GM03348 (cell line): ENCODE measurements around the gene CD53.
"Not testable (repeated sequence)": the region's sequence is repeated elsewhere in the genome, so short reads cannot be mapped to it uniquely, and the experiment has no call there.

Experiments
- DNase-seq: peaks from one replicate; pipeline ENCODE4 v3.0.0; 2012; ENCODE audit warnings: low spot score

The CD53 gene, protein sequence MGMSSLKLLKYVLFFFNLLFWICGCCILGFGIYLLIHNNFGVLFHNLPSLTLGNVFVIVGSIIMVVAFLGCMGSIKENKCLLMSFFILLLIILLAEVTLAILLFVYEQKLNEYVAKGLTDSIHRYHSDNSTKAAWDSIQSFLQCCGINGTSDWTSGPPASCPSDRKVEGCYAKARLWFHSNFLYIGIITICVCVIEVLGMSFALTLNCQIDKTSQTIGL

DNA sequence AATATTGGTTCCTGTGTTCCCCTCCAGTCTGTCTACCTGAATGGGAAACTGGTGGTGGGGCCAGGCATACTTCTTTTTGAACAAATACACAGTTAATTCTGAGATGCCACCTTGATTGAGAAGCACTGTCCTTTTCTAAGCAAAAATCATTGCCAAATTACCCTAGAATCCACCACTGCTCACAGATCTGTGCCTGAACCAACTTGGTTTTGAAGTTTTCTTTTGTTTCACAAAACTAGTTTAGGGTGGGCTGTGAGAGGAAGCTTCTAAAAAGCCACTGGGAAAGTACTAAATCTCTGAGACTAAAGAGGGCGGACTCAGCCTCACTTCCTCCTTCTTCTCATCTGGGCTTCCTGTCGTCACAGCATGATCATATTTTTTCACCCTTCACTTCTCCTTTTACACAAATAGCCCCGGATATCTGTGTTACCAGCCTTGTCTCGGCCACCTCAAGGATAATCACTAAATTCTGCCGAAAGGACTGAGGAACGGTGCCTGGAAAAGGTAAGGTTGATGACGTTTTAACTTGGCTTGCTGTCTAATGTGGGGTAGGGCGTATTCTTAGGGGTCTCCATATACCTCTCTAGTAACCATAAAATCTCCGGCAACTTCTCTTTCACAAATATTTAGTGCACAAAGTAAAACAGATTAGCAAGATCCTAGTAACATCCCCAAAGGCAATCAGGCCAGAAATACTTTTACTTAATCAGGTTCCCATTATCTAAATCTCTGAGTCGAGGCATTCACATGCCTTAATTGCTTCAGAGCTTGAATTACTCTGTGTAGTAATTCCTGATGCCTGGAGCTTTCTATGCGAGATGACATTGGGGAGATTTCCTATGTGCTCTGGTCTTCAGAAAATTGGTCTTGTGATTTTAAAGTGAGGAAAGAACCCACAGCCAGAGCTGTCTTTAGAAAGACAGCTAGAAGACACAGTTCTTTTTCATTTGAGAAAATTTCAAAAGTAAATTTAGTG, at the start of gene CD53:
CD53 (plus strand) TSS at position 404 of the 976 bp plus-strand sequence. CDS start 18,261 bp downstream, outside the sequence.
- no peak for DNase-seq

DNA sequence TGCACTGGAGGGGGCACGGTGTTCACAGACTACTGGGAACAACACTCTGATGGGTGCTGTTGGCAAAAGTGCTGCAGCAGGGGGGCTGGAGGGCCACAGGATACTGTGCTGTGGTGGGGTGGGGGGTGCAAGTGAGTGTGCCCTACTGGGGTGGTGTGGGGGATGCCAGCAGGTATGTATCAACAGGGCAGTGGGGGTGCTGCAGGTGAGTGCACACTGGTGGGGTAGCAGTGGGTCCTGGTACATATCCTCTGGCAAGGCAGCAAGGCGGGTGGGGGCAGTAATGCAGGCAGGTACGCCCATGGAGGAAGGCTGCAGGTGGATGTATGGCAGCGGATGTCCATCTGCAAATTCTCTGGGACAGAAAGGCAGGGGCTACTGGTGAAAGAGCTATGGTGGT, 48.8 kb upstream of the CD53 start:
- no peak for DNase-seq

DNA sequence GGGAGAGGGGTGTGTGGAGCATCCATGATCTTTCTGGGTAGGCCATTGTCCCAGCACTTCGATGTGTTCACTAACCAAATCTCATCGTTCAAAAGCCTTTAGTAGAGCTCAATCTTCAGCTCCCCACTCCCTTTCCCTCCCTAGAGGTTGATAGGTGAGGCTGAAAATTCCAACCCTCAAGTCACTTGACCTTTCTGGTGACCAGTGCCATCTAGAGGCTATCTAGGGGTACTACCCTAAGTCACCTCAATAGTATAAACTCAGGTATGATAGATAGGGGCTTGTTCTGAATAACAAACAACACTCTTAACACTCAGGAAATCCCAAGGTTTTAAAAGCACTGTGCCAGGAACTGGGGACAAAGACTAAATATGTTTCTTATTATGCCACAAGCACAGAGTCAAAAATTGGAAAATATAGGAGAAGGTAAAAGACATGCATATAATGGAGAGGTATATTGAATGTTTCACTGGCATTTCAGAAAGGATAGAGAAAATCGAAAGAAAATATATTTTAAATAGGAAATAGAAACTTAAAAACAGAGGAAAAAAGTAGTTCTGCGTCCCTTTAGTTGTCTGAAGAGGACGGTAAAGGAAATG, 42.9 kb upstream of the CD53 start:
- peak; percentile 17 for DNase-seq

DNA sequence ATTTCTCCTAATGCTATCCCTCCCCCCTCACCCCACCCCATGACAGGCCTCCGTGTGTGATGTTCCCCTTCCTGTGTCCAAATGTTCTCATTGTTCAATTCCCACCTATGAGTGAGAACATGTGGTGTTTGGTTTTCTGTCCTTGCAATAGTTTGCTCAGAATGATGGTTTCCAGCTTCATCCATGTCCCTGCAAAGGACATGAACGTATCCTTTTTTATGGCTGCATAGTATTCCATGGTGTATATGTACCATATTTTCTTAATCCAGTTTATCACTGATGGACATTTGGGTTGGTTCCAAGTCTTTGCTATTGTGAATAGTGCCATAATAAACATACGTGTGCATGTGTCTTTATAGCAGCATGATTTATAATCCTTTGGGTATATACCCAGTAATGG, 39.2 kb upstream of the CD53 start:
- not testable (repeated sequence) for DNase-seq

DNA sequence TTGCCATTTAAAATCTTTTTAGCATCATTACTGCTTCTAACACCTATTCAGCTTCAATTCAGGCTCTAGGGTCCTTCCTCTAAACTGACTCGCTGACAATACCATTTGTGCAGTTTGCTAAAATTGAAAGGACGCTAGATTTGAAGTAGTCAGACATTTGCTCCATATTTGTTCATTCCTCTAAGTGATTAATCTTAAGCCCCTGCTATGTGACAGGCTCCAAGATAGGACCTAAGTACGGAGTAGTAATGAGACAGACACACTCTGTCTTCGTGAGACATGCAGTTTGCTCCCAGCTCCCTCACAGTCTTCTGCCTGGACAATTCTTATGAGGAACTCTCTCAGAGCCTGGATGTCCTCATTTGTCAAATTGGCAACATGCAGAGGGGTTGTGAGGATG, 26.1 kb upstream of the CD53 start:
- DNase-seq, result no peak

DNA sequence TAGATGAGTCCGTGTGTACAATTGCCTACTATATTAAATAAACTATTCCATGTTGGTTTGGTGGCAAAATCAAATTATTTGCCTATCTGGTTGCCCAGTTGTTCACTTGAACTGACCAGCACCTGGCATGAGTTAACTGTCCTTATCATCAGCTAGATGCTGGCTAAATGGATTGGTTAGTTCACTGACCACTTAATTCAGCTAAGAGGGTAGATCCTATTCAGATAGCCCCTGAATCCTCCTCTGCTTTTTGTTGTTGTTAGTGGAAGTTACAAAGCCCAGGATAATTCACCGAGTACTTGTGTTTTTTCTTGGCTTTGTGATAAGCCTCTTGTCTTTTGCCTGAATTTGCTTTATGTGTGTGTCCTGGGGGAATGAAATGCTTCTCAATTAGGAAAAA, 22.8 kb upstream of the CD53 start:
- no peak for DNase-seq

DNA sequence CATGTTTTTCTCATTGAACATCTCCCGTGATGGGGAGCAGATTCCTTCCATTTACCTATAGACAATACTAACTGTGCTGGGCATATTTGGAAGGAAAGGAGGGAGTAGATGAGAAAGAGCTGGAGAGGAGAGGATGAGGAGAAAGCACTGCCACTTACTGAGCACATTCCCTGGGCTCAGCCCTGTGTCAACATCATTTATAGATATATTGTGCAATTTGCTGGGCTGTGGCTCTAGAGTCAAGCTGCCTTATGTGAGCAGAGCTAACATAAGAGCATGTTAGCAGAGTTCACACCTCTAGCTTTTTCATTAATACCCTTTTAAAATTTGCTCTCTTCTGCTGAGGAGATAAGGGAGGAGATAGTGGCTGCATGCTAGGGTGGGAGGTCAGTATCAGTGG, 22.3 kb upstream of the CD53 start:
- DNase-seq, result no peak

DNA sequence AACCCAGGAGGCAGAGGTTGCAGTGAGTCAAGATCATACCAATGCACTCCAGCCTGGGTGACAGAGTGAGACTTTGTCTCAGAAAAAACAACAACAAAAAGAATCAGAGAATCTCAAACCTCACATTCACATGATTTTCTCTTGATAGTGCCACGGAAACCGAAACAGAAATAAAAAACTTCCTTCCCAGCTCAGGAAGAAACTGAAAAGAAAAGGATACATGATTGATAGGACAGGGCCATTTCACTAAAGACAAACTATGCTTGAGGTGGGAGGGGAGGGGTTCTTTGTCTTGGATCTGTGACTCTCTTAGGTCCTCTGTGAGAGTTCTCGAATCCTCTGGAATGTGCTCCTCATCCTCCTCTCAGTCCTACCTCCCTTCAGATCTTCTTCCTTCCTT, 19.8 kb upstream of the CD53 start:
- no peak for DNase-seq

DNA sequence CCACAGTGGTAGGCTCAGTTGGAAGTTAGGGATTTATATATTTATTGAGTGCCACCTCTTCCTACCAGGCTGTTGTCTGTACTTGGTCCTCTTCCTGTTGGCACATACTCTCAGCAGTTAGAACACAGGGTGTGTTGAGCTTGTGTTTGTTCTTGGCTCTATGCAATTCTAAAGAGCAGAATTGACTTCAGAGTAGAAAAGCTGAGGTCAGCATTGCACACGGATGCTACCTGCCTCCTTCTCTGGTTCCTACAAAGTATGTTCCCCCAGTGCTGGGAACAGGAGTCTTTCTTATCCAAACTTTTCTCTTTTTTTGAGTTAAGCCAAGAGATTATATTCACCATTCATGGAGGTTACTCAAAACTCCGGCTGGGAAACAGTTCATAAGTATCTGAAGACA, 16.5 kb upstream of the CD53 start:
- no peak for DNase-seq

DNA sequence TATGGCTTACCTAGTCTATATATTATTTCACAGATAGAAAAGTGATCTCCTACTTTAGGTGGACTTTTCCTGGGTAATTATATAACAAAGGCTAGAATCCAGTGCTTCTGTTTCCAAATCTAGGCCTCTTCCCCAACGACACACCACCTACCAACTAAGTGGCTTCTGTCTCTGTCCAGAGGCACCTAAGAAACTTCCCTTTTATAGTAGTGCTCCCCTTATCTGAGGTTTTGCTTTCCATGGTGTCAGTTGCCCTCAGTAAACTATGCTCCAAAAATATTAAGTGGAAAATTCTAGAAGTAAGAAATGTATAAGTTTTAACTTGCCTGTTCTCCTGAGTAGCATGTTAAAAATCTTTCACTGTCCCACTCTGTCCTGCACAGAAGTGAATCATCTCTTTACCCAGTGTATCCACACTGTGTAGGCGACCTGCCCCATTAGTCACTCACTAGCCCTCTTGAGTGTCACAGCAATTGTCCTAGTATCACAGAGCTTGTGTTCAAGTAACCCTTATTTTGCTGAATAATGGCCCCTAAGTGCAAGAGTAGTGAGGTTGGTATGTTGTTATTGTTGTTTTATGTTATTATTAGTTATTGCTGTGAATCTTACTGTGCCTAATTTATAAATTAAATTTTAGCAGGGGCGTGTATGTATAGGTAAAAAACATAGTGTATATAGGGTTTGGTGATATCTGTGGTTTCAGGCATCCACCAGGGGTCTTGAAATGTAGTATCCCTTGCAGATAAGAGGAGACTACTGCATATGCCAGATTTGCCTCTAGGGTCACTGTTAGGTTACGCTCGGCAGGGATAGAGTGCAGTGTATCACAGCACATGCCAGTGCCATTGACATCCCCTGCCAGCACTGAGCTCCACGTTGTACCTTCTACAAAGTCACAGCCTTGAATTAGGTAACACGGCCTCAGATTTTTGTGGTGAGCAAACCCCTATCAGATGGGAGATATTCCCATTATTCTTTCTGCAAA, 14.7 kb upstream of the CD53 start:
- no peak for DNase-seq

DNA sequence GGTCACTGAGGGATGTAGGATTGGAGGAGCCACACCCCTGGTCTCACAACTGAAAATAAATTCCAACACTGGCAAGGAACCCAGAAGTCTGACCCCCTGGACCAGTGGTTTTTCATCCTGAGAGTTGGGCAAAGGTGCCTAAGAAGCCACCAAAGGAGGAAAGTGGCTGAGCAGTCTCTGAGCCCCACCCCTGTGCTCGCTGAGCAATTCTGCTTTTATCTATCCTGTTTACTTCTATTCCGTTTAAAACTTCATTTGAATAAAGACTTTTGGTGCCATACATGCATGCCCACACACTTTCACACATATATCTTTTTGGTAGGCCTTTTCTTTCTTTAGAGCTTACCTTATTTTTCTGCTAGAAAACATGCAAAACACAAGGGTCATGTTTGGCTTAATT, 13.9 kb upstream of the CD53 start:
- DNase-seq, result no peak

DNA sequence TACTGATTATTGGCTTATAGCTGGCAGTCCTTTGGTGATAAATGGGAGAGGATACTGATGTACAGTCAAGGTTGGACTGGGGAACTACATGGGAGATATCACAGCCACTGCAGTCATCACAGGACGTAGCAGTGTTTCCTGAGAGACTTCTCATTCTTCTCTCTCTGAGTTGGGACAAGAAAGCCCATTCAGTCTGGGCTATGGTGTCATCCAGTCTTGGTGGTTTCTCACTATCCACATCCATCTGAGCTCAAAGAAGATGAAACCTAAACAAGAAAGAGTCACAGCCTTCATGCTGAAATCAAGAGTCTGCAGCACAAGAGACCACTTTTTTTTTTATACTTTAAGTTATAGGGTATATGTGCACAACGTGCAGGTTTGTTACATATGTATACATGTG, 12.8 kb upstream of the CD53 start:
- no peak for DNase-seq

DNA sequence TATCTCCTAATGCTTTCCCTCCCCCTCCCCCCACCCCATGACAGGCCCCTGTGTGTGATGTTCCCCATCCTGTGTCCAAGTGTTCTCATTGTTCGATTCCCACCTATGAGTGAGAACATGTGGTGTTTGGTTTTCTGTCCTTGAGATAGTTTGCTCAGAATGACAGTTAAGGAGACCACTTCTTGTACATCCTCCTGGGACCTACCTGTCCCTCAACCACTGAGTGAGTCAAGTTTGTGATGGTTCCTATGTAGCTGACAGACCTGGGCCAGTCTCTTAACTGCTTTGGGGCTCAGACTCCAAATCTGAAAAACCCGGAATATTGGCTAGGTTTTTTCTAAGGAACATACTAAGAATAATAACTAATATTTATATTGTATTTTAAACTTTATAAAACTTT, 12.3 kb upstream of the CD53 start:
- not testable (repeated sequence) for DNase-seq

DNA sequence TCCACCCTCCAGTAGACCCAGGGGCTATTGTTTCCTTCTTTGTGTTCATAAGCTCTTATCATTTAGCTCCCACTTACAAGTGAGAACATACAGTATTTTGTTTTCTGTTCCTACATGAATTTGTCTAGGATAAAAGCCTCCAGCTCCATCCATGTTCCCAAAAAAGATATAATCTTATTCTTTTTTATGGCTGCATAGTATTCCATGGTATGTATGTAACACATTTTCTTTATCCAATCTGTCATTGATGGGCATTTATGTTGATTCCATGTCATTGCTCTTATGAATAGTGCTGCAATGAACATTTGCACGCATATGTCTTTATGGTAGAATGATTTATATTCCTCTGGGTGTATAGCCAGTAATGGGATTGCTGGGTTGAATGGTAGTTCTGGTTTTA, 11.0 kb upstream of the CD53 start:
- DNase-seq, result not testable (repeated sequence)

DNA sequence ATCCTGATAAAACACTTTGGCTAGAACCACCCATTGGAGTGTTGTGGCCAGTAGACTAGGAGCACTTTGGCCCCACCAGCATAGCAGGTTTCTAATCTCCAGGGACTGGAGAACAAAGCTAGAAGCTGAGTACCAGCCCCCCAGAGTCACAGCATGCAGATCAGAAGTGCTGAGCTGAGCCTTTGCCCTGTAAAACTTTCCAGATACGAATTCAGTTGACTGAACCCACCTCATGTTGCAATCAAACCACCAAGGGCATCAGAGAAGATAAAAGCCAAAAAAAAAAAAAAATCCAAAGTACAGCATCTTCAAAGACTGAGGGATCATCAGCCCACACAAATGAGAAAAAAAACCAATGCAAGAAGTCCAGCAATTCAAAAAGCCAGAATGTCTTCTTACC, 8.7 kb upstream of the CD53 start:
- no peak for DNase-seq

DNA sequence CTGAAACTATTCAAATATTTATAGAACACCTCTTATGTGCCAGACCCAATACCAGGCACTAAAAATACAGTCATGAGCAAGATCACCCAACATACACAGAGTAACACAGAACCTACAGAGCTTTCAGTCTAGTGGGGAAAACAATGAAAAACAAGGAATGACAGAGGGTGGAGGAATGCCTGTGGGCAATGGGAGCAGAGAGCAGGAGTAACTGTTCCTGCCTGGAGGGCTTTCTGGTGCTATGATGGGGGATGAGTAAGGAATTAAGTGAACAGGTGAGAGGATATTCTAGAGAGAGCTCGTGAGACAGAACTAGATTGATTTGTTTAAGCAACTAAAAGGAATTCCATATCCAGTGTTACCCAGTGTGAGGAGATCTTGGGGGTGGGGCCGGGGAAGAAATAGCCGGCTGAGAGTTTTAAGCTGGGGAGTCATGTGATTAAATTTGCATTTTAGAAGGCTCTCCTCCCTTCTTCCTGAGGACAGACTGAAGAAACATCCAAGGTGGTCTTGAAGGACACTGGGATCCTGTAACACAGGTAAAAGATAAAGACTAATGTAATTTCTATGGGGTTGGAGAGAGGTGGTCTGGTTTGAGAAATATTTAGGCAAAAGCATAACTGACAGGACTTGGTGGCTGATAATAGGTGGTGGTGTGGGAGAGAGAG, 2.1 kb upstream of the CD53 start:
- no peak for DNase-seq

DNA sequence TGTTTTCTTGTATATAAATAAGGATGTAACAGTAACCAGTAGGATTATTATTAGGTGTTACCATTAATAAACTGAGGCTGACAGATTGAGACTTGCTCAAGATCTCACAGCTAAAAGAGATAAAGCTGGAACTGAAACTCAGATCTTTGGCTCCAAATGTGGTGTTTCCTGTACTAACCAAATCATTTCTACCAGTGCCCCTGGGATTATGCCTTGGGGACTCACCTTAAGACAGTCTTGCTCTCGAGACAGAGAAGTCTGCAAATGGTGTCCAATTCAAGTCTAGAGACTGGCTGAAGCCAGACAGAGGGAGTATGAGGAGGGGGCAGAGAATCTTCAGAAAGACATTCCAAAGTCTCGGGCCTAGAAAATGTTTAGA, 593 bp upstream of the CD53 start:
- no peak for DNase-seq

DNA sequence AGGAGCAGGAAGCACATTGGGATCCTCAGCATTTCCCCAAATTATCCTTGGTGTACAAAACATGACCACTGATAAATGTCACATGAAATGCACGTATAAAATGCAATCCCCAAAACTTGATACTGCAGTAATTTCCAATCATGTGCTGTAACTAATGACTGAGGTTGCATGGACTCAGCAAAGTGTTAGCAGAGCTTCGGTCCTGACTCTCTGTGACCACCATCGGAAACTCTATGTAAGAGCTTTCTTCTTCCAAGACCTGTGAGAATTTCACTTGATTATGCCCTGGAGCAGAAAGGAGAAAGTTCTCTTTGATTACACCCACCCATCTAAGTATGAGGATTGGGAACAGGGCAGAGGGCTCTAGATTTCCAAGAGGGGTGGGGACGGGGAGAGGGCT, 908 bp downstream of the CD53 start:
- no peak for DNase-seq

DNA sequence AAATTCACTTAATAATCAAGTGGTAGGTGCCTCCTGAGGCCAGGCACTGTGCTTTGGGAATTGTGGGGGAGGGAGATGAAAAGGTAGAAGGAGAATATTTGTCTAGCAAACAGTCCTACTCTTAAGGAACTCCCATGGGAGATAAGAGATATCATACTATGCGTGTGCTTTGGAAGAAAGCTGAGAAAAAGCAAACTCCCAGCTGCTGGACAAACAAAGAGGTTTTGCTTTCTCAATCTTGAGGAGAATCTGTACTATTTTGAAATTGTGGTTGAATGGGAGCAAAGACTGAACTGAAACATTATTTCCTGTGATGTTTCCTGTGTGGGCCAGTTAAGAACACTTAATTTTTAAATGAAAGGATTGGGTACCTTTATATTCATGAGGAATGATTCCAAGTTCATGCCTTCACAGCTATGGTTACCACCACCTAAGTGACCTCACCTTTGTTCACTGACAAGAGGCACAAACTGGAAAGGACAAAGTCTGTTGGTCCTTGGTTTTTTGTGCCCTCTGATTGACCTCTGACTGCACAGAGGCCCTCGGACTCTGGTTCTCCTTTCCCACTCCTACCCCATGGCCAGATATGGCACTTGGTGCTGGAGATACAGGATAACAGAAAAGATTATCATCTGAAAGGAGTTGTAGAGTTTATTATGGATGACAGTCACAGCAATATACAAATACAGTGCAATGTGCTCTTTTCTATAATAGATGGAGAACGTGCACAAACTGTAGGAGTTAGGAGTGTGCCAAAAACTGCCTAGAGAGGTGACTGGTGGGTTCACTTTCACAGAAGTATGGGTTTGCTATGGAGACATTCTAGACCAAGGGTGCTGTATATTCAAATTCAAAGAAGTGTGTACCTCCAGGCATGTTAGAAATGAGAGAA, 1.6 kb downstream of the CD53 start:
- no peak for DNase-seq

DNA sequence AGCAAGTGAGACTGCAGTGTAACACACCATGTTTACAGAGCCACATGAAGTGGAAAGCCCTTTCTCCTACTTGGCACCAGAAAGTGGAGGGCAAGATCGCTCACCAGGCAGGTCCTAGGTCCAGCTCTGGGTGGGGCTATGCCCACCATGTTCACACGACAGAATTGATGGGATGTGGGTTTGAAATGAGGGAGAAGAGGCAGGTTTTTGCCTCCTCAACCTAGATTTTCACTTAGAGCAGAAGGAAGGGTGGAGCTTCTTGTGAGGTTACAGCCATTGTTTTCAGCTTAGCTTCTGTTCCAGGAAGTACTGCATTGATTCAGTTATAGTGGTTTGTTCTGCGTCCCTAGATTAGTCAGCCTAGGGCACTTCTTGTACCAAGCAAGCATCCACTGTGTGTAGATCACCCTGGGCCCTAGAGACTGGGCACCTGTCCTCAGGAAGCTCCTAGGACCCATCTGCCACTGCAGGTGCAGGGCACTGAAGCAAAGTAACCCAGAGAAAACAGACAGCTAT, 2.3 kb downstream of the CD53 start:
- no peak for DNase-seq
